ENCODE results near the gene ARL3.

DNA sequence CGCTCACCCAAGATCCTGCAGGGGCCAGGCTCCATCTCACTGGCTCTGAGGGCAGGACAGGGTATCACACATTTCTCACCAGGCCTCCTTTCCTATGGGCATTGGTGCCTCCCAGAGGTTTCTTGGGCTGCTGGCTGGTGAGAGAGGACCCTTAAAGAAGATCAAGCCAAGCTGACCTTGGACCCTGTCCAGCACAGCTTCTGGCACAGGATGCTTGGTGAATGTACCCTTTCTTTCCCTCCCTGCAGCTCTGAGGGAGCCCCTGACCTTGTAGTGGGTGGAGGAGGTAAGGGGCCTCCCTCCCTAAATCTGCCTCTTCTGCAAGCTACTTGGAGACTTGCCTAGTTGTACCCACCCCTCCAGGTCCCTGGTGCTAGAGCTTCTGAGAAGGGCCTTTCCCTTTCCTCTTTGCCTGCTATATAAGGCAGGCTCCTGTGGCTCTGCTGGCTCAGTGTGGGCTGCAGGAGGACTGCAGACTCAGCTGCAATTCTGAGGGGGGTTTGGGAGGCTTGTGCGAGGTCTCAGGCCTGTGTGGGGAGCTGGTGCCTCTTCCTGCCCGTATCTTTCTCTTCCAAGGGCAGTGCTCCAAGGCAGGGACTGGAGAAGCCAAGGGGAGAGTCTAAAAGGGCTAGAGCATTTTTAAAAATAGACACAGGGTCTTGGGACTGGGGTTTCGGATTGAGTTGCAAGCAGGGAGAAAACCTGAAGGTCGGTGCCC, 81.6 kb downstream of the ARL3 start:
- TF ChIP-seq, protein P1, sequence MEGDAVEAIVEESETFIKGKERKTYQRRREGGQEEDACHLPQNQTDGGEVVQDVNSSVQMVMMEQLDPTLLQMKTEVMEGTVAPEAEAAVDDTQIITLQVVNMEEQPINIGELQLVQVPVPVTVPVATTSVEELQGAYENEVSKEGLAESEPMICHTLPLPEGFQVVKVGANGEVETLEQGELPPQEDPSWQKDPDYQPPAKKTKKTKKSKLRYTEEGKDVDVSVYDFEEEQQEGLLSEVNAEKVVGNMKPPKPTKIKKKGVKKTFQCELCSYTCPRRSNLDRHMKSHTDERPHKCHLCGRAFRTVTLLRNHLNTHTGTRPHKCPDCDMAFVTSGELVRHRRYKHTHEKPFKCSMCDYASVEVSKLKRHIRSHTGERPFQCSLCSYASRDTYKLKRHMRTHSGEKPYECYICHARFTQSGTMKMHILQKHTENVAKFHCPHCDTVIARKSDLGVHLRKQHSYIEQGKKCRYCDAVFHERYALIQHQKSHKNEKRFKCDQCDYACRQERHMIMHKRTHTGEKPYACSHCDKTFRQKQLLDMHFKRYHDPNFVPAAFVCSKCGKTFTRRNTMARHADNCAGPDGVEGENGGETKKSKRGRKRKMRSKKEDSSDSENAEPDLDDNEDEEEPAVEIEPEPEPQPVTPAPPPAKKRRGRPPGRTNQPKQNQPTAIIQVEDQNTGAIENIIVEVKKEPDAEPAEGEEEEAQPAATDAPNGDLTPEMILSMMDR (IDR thresholded peaks at IDR 0.05), result no peak
- no peak for TF ChIP-seq POLR2A (IDR thresholded peaks at IDR 0.05)

Data from Peyer's patch (tissue), 4 donors.